GM18858 (cell line): ENCODE measurements around the gene CNTNAP2.
"Not testable (repeated sequence)": the region's sequence is repeated elsewhere in the genome, so short reads cannot be mapped to it uniquely, and the experiment has no call there.

ENCODE experiments used
- ATAC-seq: cut with Tn5 transposase; IDR thresholded peaks from one replicate; pipeline ENCODE4 v1.9.1; 2021; ENCODE audit not compliant: unreplicated experiment

The CNTNAP2 gene

DNA sequence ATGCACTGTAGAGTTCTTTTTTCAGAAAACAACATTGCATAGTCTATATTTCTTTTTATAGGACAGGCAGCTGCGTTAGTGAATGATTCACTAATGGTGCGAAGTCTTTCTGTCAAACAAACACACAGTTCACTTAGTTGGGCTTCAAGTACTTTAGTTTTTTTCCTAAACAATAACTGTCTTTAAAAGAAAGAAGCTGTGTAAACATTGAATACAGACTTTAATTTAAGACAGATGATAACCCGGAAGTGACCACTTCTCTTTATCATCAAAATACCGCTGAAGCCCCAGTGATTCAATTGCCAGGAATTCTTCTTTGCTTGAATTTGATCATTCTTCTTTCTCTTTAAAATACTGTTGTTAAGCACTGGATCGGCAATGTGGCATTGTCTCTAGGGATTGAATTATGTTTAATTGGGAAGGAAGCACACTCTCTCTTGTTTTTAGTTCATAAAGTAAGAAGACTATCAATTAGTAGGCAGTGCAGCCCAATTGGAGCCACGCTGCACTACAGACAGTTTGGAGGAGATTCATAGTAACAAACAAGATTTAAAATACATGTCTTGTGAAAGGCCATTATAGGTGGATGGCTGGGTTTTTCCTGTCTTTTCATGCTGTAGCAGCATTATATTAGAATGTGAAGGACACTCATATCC, 30.4 kb downstream of the CNTNAP2 start:
- no peak for ATAC-seq

DNA sequence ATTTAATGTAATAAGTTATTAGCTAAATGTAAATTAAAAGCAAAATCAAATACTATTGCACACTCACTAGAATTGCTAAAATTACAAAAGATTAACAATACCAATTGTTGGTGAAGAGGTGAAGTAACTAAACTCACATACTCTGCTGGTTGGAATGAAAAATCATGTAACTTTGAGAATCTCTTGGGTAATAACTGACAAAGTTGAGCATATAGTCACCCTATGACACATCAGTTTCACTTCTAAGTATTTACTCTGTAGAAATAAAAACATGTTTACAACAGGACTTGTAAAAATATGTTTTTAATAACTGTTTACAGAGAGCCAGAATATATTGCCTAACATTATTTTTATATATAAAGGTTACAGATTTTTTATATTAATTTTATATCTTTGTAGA, 33.6 kb downstream of the CNTNAP2 start:
- no peak for ATAC-seq

DNA sequence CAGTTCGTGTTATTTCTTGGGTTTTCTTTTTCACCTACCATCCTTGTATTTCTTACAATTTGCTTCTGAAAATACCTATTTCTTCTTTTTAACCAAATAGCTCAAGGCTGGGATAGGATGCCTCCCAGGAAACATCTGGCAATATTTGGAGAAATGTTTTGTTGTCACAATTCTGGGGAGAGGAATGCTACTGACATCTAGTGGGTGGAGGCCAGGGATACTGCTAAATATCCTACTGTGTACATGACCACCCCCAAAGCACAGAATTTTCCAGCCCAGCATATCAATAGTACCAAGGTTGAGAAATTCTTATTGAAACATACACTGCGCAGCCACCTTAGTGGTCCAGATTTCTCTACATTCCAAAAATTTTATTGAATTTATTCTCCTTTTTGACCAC, 55.5 kb downstream of the CNTNAP2 start:
- no peak for ATAC-seq

DNA sequence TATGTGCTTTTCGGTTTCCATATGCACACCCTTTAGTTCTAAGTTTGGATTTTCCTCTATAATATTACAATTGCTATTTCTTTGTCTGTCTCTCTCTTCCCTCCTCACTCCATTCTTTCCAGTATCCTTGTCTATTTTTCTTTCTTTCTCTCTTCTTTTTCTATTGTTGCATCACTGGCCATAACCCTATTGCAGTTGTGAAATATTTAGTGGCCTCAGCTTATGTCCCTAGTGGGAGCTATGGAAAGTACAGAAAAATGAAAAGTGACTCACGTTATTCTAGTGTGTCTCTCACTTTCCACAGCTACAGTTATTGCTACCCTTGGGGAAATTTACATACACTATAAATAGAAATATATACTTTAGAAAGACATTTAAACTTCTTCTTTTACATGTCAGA, 59.1 kb downstream of the CNTNAP2 start:
- ATAC-seq, result no peak

DNA sequence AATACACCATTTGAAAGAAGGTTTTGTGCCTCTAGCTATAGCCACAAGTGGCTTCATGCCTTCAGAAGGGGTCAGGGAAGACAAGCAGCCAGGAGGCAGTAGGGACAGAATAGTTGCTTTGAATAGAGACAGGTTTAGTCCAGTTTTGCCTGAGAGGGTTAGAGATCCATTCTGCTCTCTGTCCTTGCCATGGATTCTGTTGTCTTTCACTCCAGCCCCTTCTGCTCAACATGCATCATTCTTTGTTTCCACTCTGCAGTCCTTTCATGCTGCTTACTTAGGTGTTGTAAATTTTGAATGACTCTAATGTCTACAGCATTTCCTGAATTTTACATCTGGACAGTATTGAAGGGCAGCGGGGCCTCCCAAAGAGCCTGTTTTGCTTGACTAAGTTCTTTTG, 60.3 kb downstream of the CNTNAP2 start:
- no peak for ATAC-seq

DNA sequence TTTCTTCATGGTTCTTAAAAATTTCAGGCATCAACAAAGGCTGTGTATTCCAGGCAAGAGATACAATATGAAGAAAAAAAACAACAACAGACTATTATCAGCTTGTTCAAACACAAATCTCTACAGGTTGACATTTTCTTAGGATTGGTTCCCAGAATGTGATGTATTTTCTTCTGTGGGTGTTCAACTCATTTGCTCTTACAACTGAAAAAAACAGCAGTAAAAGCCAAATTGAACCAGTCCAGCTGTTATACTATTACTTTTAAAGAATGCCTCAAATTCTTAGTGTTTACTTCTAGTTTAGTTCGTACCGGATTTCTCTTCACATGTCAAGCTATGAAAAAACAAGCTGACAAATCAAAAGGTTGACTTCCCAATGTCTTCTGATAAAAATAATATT, 60.7 kb downstream of the CNTNAP2 start:
- no peak for ATAC-seq

DNA sequence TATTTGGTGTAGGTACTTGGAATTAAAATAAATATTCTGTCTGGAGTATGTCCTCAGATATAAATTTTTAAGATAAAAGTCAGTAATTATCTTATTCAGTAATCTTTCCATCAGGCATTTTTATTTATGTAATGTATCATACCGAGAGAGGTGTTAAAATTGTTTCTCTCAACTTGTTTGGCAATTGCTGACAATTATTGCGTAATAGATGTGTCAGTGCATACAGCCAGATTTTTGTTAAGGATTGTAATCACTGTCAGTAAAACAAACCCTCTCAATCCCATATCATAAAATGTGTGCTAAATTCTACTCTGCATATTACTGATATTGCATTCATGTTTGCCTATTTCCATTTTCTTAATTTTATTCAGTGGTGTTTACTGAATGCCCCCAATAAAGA, 69.2 kb downstream of the CNTNAP2 start:
- no peak for ATAC-seq

DNA sequence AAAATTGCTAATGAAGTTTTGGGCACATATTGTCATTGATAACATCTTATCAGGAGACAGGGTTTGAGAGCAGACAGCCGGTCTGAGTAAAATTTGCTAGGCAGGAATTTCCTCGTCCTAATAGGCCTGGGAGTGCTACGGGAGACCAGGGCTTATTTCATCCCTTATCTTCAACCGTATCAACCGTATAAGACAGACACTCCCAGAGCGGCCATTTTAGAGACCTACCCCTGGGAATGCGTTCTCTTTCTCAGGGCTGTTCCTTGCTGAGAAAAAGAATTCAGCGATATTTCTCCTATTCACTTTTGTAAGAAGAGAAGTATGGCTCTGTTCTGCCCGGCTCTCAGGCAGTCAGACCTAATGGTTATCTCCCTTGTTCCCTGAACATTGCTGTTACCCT, 74.8 kb downstream of the CNTNAP2 start:
- ATAC-seq, result not testable (repeated sequence)

DNA sequence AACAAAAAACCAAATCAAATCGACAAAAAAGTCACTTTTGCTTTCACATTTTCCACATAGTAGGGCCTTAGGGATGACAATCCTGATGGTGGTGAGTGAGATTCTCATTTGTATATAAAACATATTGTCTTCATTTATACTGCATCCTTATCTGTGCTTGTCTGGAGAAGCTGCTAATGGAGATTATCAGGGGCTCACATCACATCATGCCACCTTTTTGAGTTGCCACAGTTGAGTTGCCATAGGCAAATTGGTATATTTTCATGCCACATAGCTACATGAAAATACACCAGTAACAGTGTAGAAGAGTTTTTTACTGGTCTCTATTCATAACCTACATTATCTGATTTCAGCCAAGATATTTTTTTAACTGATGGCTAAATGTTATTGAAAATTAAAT, 85.3 kb downstream of the CNTNAP2 start:
- ATAC-seq, result no peak

DNA sequence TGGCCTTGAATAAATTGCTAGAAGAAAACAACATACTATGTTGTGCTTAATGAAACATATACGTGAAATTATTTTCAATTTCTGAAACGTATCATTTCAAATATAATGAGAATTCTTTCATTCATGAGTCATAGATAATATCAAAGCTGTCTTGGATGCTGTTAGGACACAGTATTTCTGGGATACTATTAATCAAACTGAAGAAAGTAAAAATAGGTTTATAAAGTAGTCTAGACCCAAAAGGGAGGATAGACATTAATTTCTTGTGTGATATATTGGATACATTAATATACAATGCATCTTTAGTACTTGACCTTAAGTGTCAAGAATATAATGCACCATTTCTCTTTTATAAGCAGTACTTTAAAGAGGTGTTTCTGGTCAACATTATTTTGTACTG, 89.7 kb downstream of the CNTNAP2 start:
- no peak for ATAC-seq

DNA sequence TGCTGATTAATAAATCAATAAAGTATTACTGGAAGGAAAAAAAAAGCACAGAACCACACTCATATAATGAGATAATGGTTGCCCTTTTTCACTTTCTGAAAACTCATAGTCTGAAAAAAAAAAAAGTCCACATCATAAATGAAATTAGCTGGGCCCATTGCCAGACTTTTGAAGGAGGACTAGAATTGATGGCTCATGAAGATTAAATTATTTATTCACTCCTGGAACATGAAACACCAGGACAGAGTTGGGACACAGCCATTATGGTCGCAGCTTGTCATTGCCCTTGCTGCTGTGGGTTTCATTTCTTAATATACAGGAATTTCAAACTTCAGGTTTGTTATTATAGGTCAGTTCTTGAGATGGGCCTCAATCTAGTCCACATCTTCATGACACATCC, 91.9 kb downstream of the CNTNAP2 start:
- ATAC-seq, result no peak

DNA sequence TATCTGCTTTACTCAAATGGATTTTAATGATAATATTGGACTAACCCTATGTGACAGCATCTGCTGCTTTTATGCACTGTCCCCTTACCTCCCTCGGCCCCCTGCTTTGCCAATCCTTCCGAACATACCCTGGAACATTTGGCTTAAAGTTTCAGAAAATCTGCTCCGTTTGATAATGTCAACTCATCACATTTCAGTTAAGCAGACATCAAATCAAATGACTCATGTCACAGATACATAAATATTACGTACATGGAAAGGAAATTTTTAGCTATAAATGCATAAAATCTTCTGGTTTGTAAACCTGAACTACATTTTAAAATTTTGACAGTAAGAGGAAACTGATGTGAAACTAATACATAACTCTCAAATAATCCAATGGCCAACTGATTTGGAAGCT, 98.2 kb downstream of the CNTNAP2 start:
- ATAC-seq, result no peak

DNA sequence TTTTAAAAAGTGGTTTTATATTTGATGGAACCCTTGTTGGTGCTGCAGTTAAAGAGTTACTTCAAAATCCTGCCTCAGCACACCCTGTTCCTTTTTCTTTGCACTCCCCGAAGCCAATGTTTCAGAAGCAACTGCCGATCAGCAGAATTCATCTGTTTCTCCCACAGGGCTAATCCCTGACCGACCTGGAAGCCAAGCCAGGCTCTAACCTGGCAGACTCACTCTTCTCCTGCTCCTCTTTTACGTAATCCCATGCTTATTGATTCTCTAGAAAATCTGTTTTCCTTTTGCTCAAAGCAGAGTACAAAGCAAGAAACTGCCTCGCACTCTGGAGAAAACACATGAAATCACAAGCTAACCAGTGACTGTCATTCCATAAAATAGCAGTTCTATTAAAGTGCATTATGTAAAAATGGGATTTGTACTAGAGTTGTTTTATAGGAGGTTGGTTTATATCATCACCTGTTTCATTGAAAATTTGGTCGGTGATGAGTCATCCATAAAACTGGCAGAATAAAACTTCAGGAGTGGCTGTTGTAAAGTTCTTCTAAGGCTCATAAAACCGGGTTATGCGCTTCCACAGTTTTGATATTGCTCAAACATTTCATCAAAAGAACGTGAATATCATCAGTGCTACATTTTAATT, 99.9 kb downstream of the CNTNAP2 start:
- ATAC-seq, result no peak

DNA sequence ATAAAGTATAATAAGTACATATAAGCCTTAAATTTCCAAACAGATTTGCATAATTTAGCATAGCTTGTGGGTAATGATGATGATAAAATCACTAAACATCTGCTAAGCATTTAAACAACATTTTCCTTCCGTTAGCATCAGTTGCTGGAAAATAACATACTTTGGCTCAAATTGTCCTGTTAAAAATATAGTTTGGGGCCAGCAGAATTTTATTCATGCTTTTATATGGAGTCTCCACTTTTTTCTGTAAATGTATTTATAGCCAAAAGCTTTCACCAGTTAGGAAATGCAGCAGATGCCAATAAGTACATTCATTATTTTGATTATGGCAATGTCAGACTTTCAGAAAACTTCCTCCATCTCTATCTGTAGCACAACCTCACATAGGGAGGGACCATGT, 107.2 kb downstream of the CNTNAP2 start:
- no peak for ATAC-seq

DNA sequence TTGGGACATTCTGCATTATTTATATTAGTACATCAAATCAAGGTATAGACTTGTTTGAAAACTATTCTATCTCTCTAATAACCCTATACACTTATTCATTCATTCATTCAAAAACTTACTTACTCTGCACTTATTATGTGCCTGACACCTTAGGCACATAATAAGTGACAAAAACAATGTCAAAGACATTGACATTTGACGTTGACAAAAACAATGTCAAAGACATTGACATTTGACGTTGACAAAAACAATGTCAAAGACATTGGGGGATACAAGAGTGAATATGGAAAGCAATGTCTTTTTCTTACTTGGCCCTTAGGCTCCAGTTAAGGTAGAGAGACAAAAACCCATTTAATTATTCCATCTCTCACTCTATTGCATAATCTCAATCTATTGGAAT, 116.0 kb downstream of the CNTNAP2 start:
- no peak for ATAC-seq

DNA sequence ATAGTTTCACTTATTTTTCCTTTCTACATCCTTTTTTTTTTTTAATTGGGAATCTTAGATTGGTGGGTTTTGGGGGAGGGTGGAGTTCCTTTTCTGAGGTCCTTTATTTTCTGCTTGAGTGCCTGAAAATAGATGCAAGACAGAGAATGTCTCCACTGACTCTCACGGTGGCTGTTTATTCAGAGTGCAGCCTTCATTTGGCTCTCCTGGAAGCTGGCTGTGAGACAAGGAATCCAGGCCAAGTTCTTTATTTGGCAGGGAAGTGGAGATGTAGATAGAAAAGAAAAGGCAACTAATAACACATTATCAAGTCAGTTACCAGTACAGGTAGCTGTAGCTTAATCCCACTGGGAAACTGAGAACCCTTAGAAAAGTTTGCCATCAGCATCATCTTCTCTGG, 118.6 kb downstream of the CNTNAP2 start:
- no peak for ATAC-seq

DNA sequence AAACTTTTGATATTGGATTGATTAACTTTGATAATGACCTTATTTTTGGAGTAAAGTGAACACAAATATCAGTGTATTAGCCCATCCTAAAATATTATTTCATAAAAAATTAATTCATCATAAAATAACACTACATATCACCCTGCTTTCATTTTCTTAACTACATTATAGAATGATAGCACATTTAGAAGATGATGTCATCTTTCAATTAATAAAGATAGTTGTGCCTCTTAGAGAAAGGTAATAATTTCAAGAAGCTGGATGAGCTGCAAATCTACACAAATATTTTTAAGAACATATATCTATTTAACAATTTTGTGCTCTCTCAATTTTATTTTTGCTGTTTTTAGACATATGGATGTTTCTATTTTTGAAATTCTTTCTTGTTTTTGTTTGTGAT, 126.1 kb downstream of the CNTNAP2 start:
- ATAC-seq, result no peak

DNA sequence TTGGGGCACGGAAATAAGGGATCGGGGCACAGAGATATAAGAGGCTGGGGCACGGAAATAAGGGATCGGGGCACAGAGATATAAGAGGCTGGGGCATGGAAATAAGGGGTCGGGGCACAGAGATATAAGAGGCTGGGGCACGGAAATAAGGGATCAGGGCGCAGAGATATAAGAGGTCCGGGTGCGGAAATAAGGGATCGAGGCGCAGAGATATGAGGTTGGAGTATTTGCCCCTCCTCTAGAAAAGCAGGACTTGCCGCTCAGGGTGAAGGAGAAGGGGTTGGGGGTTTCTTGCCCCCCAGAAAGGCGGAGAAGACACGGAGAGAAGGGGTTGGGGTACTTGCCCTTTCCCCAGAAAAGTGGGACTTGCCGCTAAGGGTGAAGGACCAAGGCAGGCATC, 131.4 kb downstream of the CNTNAP2 start:
- not testable (repeated sequence) for ATAC-seq

DNA sequence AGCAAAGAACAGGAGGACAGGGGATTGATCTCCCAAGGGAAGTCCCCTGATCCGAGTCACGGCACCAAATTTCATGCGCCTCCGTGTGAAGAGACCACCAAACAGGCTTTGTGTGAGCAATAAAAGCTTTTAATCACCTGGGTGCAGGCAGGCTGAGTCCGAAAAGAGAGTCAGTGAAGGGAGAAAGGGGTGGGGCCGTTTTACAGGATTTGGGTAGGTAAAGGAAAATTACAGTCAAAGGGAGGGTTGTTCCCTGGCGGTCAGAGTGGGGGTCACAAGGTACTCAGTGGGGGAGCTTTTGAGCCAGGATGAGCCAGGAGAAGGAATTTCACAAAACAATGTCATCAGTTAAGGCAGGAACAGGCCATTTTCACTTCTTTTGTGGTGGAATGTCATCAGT, 132.1 kb downstream of the CNTNAP2 start:
- not testable (repeated sequence) for ATAC-seq

DNA sequence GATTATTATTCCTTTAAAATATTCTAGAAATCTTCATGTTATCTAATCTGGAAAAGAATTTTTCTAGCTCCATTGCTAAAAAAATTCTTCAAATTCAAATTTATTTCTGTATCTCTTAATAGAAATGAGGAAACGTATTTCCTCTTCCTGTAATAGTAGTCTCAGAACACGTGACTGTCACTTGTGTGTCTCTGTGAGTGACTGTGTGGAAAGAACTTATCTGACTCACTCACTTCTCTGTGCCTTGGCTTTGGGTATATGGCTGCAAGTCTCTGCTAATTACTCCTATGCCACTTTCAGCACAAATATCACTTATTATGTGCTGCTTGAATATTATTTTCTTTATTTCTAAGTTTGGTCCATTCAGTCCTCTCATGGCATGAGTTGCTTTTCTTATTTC, 132.7 kb downstream of the CNTNAP2 start:
- ATAC-seq, result no peak

DNA sequence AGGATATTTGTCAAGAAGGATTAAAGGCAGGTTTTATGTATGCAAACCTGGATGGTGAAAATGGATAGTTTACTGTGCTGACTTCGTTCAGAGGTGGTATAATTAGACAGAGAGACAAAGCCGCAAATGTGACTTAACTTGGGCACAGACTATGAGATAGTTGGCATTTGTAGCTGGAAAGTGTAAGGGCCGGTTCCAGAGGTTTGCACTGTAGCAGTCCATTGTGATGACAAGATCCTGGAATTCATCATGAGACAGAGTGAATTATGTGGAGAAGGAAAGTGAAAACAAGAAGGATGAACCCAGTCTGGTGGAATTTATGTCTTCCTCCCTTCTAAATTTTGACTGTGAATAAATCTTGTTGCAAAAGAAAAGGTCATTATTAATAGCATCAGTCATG, 139.0 kb downstream of the CNTNAP2 start:
- ATAC-seq, result no peak

DNA sequence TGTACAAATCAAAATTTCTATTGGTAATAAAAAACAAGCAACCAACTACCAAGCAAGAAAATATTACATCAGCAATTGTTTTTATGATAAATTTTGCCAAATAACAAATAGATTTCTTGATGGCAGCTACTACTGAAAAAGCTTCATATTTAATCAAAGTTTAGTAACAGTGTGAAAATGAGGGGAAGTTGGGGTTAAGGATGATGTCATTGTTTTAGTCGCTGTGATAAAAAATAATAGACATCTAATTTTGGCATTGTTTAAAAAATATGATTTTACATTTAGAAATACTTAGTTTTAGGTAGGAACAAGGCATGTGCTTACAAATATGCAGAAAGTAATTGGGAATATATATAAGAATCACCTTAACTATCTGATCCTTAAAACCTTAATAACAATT, 145.9 kb downstream of the CNTNAP2 start:
- ATAC-seq, result no peak

DNA sequence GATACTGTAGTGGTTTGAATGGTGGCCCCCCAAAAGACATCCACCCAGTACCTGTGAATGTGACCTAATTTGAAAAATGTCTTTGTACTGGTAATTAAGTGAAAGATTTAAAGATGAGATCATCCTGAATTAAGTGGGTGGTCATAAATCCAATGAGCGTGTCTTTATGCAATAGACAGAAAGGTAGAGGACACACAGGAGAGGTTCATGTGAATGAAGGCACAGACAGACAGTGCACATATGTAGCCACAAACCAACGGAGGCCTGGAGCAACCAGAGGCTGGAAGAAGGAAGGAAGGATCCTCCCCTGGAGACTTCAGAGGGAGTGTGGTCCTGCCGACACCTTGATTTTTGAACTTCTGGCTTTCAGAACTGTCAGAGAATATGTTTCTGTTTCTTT, 160.3 kb downstream of the CNTNAP2 start:
- ATAC-seq, result no peak
